ENCODE data around the gene CDKAL1. TPM values are rescaled to one million over a fixed set of nuclear protein-coding genes. Genes with fewer than 3 reads are reported as not detected.

The CDKAL1 gene
- total RNA-seq, 1 experiment from 2014 or later: 11.8 TPM

GRCh38 chr6:21064756-21065340, 530.6 kb downstream of the CDKAL1 start:
- Mint-ChIP-seq H3K9me3 (ENCODE audit: unreplicated experiment) (no peaks in the 10 kb centered on the region), H3K4me1 (ENCODE audit: insufficient read depth, unreplicated experiment) (no peaks in the 10 kb centered on the region), H3K36me3 (ENCODE audit: insufficient read depth, unreplicated experiment) (peaks cover 6% of the 10 kb centered on the region), H3K27me3 (ENCODE audit: insufficient read depth, unreplicated experiment) (no peaks in the 10 kb centered on the region), H3K27ac (ENCODE audit: low read depth, unreplicated experiment) (no peak overlapping the region), H3K4me3 (ENCODE audit: unreplicated experiment) (no peak overlapping the region)
- intact Hi-C loops (cut with micrococcal nuclease): no loop called here
- DNase-seq (ENCODE audit: unreplicated experiment): no peak
- POLR2A ChIA-PET: no interaction called here
- TF ChIP-seq, protein P1, sequence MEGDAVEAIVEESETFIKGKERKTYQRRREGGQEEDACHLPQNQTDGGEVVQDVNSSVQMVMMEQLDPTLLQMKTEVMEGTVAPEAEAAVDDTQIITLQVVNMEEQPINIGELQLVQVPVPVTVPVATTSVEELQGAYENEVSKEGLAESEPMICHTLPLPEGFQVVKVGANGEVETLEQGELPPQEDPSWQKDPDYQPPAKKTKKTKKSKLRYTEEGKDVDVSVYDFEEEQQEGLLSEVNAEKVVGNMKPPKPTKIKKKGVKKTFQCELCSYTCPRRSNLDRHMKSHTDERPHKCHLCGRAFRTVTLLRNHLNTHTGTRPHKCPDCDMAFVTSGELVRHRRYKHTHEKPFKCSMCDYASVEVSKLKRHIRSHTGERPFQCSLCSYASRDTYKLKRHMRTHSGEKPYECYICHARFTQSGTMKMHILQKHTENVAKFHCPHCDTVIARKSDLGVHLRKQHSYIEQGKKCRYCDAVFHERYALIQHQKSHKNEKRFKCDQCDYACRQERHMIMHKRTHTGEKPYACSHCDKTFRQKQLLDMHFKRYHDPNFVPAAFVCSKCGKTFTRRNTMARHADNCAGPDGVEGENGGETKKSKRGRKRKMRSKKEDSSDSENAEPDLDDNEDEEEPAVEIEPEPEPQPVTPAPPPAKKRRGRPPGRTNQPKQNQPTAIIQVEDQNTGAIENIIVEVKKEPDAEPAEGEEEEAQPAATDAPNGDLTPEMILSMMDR (IDR thresholded peaks at IDR 0.05; ENCODE audit: unreplicated experiment): no peak
- BruUV-seq (replicated peaks): no TSS peak
- CTCF ChIA-PET: no interaction called here

DNA sequence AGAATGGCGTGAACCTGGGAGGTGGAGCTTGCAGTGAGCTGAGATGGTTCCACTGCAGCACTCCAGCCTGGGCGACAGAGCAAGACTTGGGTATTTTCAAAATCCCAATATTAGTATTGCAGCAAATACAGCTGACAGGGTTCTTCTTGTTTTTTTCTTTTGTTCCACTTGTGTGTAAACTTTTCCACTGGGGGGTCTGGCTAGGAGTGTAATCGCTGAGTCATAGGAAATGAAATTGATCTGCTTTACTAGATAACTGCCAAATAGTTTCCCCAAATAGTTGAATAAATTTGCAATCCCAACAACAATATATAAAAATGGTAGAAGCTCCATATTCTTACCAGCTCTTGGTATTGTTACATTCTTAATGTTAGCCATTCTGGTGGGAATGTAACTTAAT, 533.3 kb downstream of the CDKAL1 start:
- Mint-ChIP-seq H3K36me3 (ENCODE audit: insufficient read depth, unreplicated experiment) (peaks cover 6% of the 10 kb centered on the region), H3K27ac (ENCODE audit: low read depth, unreplicated experiment) (no peak overlapping the region), H3K4me3 (ENCODE audit: unreplicated experiment) (no peak overlapping the region), H3K9me3 (ENCODE audit: unreplicated experiment) (peaks cover 10% of the 10 kb centered on the region), H3K4me1 (ENCODE audit: insufficient read depth, unreplicated experiment) (no peaks in the 10 kb centered on the region), H3K27me3 (ENCODE audit: insufficient read depth, unreplicated experiment) (no peaks in the 10 kb centered on the region)
- BruUV-seq (replicated peaks): no TSS peak
- ChIA-PET CTCF (interaction anchor here (1.0 kb wide), 1 partner anchor 40 kb away, joined by 3 read pairs; no protein-coding TSS in a partner anchor), POLR2A (interaction anchor here (0.8 kb wide), 1 partner anchor 10 kb away, joined by 4 read pairs; no protein-coding TSS in a partner anchor)
- intact Hi-C loops (cut with micrococcal nuclease): no loop called here
- no peak for DNase-seq (ENCODE audit: unreplicated experiment)
- TF ChIP-seq, protein P1 (IDR thresholded peaks at IDR 0.05; ENCODE audit: unreplicated experiment): no peak

GRCh38 chr6:21070620-21071019, 536.4 kb downstream of the CDKAL1 start:
- no peaks in the 10 kb centered on the region for H3K36me3 Mint-ChIP-seq (ENCODE audit: insufficient read depth, unreplicated experiment)
- CTCF ChIA-PET: no interaction called here
- H3K27me3 Mint-ChIP-seq (ENCODE audit: insufficient read depth, unreplicated experiment): no peaks in the 10 kb centered on the region
- intact Hi-C loops (cut with micrococcal nuclease): no loop called here
- H3K4me3 Mint-ChIP-seq (ENCODE audit: unreplicated experiment): no peak overlapping the region
- DNase-seq (ENCODE audit: unreplicated experiment): no peak
- POLR2A ChIA-PET: no interaction called here
- no TSS peak for BruUV-seq (replicated peaks)
- H3K27ac Mint-ChIP-seq (ENCODE audit: low read depth, unreplicated experiment): no peak overlapping the region
- H3K4me1 Mint-ChIP-seq (ENCODE audit: insufficient read depth, unreplicated experiment): no peaks in the 10 kb centered on the region
- TF ChIP-seq, protein P1 (IDR thresholded peaks at IDR 0.05; ENCODE audit: unreplicated experiment): no peak
- H3K9me3 Mint-ChIP-seq (ENCODE audit: unreplicated experiment): peaks cover 10% of the 10 kb centered on the region

DNA sequence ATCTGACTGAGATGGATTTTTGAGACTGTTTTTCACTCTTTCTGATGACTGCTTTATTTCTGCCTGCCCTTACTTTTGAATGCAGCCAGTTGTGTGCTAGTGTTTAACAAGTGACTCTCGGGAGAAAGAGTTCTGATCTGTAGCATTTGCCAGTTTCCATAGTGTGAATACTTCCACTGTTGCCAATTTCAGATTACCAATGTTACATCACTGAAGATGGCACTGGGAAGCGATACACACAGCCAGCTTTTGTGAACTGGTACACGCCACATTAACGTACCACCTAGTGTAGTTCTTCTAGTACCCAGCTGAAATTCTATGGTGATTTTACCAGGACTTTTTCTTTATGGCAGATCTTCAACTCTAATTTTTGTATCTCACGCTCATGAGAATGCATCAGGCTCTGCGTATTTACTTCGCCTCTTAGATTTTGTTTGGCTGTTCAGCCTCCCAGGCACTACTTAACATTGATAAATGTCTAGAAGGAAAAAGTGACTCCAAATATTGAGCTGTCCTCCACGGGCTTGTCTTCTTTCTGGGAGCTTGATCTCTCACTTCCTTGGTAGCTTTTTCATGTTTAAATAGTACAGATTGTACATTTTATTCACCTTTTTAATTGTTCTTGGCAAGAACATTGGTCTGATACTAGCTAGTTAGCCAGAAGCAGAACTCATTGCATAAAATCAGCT, 537.7 kb downstream of the CDKAL1 start:
- DNase-seq (ENCODE audit: unreplicated experiment): no peak
- intact Hi-C loops (cut with micrococcal nuclease): no loop called here
- TF ChIP-seq, protein P1 (IDR thresholded peaks at IDR 0.05; ENCODE audit: unreplicated experiment): no peak
- Mint-ChIP-seq H3K27me3 (ENCODE audit: insufficient read depth, unreplicated experiment) (no peaks in the 10 kb centered on the region), H3K9me3 (ENCODE audit: unreplicated experiment) (peaks cover 10% of the 10 kb centered on the region), H3K4me1 (ENCODE audit: insufficient read depth, unreplicated experiment) (no peaks in the 10 kb centered on the region), H3K4me3 (ENCODE audit: unreplicated experiment) (no peak overlapping the region), H3K27ac (ENCODE audit: low read depth, unreplicated experiment) (no peak overlapping the region), H3K36me3 (ENCODE audit: insufficient read depth, unreplicated experiment) (no peaks in the 10 kb centered on the region)
- ChIA-PET POLR2A (no interaction called here), CTCF (interaction anchor here (0.6 kb wide), 1 partner anchor 278 kb away, joined by 3 read pairs; no protein-coding TSS in a partner anchor)
- BruUV-seq (replicated peaks): no TSS peak
